ENCODE results near the gene GYPC. TPM values are rescaled to one million over a fixed set of nuclear protein-coding genes. Genes with fewer than 3 reads are reported as not detected.
A peak's percentile ranks its signal among the peaks of the same experiment; 100 is the strongest.

Gene GYPC
- total RNA-seq, 2 experiments from 2014 or later = 148 to 157 TPM

DNA sequence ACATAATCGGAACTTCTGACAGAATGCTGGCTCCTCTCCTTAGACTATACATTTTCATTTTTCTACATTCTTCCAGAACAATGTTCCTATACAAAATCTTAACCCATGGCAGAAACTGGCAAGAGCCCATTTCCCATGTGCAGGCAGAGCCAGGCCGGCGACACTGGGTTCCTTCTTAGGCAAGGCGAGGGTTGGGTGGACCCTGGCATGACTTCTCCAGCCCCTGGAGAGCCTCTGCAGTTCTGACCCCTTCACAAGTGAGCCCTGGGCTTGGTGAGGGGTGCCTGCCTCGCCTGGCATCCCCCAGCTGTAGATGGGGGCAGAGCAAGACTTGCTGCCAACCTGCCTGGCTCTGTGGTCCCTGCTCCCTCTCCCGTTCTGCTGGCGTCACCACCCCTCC, 5.0 kb downstream of the GYPC start:
- Mint-ChIP-seq H3K4me3 (peak overlapping the region; percentile 49), H3K27ac (peak overlapping the region; percentile 98), H3K36me3 (ENCODE audit: low read depth) (peaks cover 52% of the 10 kb centered on the region), H3K4me1 (ENCODE audit: low read depth) (peaks cover 91% of the 10 kb centered on the region), H3K9me3 (no peaks in the 10 kb centered on the region), H3K27me3 (no peaks in the 10 kb centered on the region)
- intact Hi-C loops (cut with DNase I, micrococcal nuclease) = loop anchor here in 1 of 2 experiments (5.0 kb wide), 1 partner anchor 134 kb away; no protein-coding TSS in a partner anchor
- ChIA-PET CTCF (no interaction called here), POLR2A (interaction anchor here (1.4 kb wide), 1 partner anchor 101 kb away, joined by 5 read pairs; no protein-coding TSS in a partner anchor)
- Histone ChIP-seq H3K27ac (ENCODE audit: low read depth in 1 of 2, low read length in 2 of 2) (peak overlapping the region; percentile 80 to 81), H3K36me3 (ENCODE audit: insufficient read depth, low read length) (peaks cover 12% of the 10 kb centered on the region), H3K4me1 (ENCODE audit: insufficient read depth, low read length) (peaks cover 84% of the 10 kb centered on the region), H3K27me3 (ENCODE audit: control insufficient read depth in 1 of 2, insufficient read depth in 2 of 2, low read length in 2 of 2) (no peaks in the 10 kb centered on the region), H3K4me3 (ENCODE audit: low read length) (no peak overlapping the region), H3K9me3 (ENCODE audit: control insufficient read depth in 1 of 2, insufficient read depth in 1 of 2, low read length in 2 of 2) (no peaks in the 10 kb centered on the region)
- TF ChIP-seq, protein P1, sequence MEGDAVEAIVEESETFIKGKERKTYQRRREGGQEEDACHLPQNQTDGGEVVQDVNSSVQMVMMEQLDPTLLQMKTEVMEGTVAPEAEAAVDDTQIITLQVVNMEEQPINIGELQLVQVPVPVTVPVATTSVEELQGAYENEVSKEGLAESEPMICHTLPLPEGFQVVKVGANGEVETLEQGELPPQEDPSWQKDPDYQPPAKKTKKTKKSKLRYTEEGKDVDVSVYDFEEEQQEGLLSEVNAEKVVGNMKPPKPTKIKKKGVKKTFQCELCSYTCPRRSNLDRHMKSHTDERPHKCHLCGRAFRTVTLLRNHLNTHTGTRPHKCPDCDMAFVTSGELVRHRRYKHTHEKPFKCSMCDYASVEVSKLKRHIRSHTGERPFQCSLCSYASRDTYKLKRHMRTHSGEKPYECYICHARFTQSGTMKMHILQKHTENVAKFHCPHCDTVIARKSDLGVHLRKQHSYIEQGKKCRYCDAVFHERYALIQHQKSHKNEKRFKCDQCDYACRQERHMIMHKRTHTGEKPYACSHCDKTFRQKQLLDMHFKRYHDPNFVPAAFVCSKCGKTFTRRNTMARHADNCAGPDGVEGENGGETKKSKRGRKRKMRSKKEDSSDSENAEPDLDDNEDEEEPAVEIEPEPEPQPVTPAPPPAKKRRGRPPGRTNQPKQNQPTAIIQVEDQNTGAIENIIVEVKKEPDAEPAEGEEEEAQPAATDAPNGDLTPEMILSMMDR (IDR thresholded peaks at IDR 0.05) = no peak
- ATAC-seq (ENCODE audit: poor library complexity) (no peak), DNase-seq (no peak)

DNA sequence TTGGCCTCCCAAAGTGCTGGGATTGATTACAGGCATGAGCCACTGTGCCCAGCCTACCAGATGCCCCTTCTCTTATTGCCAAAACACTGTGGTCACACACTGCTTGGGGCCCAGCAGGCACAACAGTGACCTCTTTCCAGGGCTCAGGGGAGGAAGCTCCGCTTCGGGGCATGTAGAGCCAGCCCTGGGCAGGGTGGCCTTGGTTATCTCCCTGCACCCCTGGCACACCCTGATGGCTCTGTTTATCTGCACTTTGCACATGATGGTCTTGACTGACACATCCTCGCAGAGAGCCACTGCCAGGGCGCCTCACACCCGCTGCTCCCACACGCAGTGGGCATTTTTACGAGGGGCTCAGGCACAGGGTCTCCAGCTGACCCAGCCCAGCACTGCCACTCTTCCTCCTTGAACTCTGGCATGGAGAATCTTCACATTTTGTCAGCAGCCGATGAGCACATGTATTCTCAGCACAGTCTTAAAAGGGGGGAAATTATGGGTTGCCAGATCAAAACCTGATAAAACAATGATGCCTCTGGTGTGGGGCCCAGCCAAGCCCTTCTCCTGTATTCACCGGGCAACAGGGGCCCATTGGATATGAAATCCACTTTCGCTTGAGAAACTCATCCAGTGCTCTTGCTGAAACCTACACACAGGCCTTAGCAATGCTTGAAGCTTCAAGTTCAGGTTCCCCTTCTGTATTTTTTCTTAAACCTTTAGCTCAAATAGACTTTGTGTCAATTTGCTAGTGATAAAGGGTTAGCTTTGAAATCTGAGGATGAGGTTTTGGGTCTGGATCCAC, 5.9 kb downstream of the GYPC start:
- ATAC-seq (ENCODE audit: poor library complexity) (no peak), DNase-seq (peak in 1 of 14 experiments; percentile 21)
- Histone ChIP-seq H3K36me3 (ENCODE audit: insufficient read depth, low read length) (peaks cover 12% of the 10 kb centered on the region), H3K9me3 (ENCODE audit: control insufficient read depth in 1 of 2, insufficient read depth in 1 of 2, low read length in 2 of 2) (no peaks in the 10 kb centered on the region), H3K27ac (ENCODE audit: low read depth in 1 of 2, low read length in 2 of 2) (peak overlapping the region; percentile 70 to 81), H3K27me3 (ENCODE audit: control insufficient read depth in 1 of 2, insufficient read depth in 2 of 2, low read length in 2 of 2) (no peaks in the 10 kb centered on the region), H3K4me1 (ENCODE audit: insufficient read depth, low read length) (peaks cover 90% of the 10 kb centered on the region), H3K4me3 (ENCODE audit: low read length) (peak overlapping the region; percentile 2)
- H3K27ac Mint-ChIP-seq = peak overlapping the region; percentile 98
- CTCF ChIA-PET = interaction anchor here (1.0 kb wide), 1 partner anchor 406 kb away, joined by 3 read pairs; no protein-coding TSS in a partner anchor
- H3K36me3 Mint-ChIP-seq (ENCODE audit: low read depth) = peaks cover 56% of the 10 kb centered on the region
- H3K4me3 Mint-ChIP-seq = peak overlapping the region; percentile 80
- peaks cover 97% of the 10 kb centered on the region for H3K4me1 Mint-ChIP-seq (ENCODE audit: low read depth)
- H3K9me3 Mint-ChIP-seq = no peaks in the 10 kb centered on the region
- intact Hi-C loops (cut with DNase I, micrococcal nuclease) = loop anchor here in 1 of 2 experiments (5.0 kb wide), 1 partner anchor 135 kb away; no protein-coding TSS in a partner anchor
- POLR2A ChIA-PET = interaction anchor here (0.8 to 1.6 kb wide), 9 partner anchors 8 to 419 kb away, joined by 3 to 9 read pairs (median 4); no protein-coding TSS in a partner anchor
- TF ChIP-seq, protein P1 (IDR thresholded peaks at IDR 0.05) = no peak
- no peaks in the 10 kb centered on the region for H3K27me3 Mint-ChIP-seq

DNA sequence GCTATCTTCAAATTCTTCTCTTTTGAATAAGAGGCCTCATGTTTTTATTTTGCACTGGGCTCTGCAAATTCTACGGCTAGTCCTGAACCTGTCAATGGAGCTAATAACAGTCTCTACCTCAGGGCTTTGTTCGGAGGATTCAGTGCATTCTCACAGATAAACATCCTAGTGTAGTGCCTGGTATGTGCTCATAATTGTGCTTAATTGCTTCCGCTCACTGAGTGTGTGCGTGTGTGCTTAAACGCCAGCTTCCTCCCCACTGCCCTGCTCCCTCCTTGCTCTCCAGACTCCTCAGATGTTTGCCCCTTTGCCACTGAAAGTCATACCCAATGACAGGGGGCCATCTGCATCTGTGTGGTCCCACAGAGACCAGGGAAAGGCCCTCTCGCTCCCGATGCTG, 6.7 kb downstream of the GYPC start:
- ChIA-PET POLR2A (interaction anchor here (0.6 to 1.6 kb wide), 10 partner anchors 9 to 418 kb away, joined by 3 to 9 read pairs (median 4); no protein-coding TSS in a partner anchor), CTCF (interaction anchor here (0.7 to 1.0 kb wide), 3 partner anchors 30 to 405 kb away, joined by 3 read pairs; no protein-coding TSS in a partner anchor)
- Histone ChIP-seq H3K9me3 (ENCODE audit: control insufficient read depth in 1 of 2, insufficient read depth in 1 of 2, low read length in 2 of 2) (no peaks in the 10 kb centered on the region), H3K27ac (ENCODE audit: low read depth in 1 of 2, low read length in 2 of 2) (peak overlapping the region; percentile 70 to 81), H3K36me3 (ENCODE audit: insufficient read depth, low read length) (peaks cover 12% of the 10 kb centered on the region), H3K4me3 (ENCODE audit: low read length) (peak overlapping the region; percentile 2), H3K27me3 (ENCODE audit: control insufficient read depth in 1 of 2, insufficient read depth in 2 of 2, low read length in 2 of 2) (no peaks in the 10 kb centered on the region), H3K4me1 (ENCODE audit: insufficient read depth, low read length) (peaks cover 85% of the 10 kb centered on the region)
- Mint-ChIP-seq H3K27ac (peak overlapping the region; percentile 98), H3K4me1 (ENCODE audit: low read depth) (peaks cover 97% of the 10 kb centered on the region), H3K9me3 (no peaks in the 10 kb centered on the region), H3K27me3 (no peaks in the 10 kb centered on the region), H3K36me3 (ENCODE audit: low read depth) (peaks cover 55% of the 10 kb centered on the region), H3K4me3 (peak overlapping the region; percentile 80)
- intact Hi-C loops (cut with DNase I, micrococcal nuclease) = loop anchor here in 1 of 2 experiments (5.0 kb wide), 1 partner anchor 135 kb away; no protein-coding TSS in a partner anchor
- DNase-seq (peak in 5 of 14 experiments; percentile 24 to 55 (median 53)), ATAC-seq (ENCODE audit: poor library complexity) (peak; percentile 41)
- TF ChIP-seq, protein P1 (IDR thresholded peaks at IDR 0.05) = no peak

All from CD4-positive, alpha-beta T cell (primary cell).